ENCODE results near the gene MYO1G. TPM values are rescaled to one million over a fixed set of nuclear protein-coding genes. Genes with fewer than 3 reads are reported as not detected.

The MYO1G gene
- total RNA-seq, 2 experiments from 2014 or later, result 155 to 157 TPM

- no peak for TF ChIP-seq CTCF (IDR thresholded peaks at IDR 0.05)
- H3K27ac ChIP-seq (ENCODE audit: low read depth in 1 of 2, low read length in 2 of 2), result no peak overlapping the region
Measured at GRCh38 chr7:45024126-45024744, 45.4 kb upstream of the MYO1G start.

GRCh38 chr7:45021604-45022296 is 42.9 kb upstream of the MYO1G start:
- Histone ChIP-seq H3K27ac (ENCODE audit: low read depth in 1 of 2, low read length in 2 of 2) (no peak overlapping the region), H3K4me3 (ENCODE audit: low read length) (no peak overlapping the region), H3K4me1 (ENCODE audit: insufficient read depth, low read length) (peaks cover 28% of the 10 kb centered on the region), H3K27me3 (ENCODE audit: control insufficient read depth in 1 of 2, insufficient read depth in 2 of 2, low read length in 2 of 2) (no peaks in the 10 kb centered on the region), H3K9me3 (ENCODE audit: control insufficient read depth in 1 of 2, insufficient read depth in 1 of 2, low read length in 2 of 2) (no peaks in the 10 kb centered on the region), H3K36me3 (ENCODE audit: insufficient read depth, low read length) (peaks cover 4% of the 10 kb centered on the region)
- ATAC-seq (ENCODE audit: poor library complexity) (peak; percentile 39), DNase-seq (peak in 3 of 14 experiments; percentile 27 to 41 (median 37))
- peak overlapping the region; percentile 66 for H3K27ac Mint-ChIP-seq
- peaks cover 60% of the 10 kb centered on the region for H3K4me1 Mint-ChIP-seq (ENCODE audit: low read depth)
- no peaks in the 10 kb centered on the region for H3K27me3 Mint-ChIP-seq
- TF ChIP-seq CTCF (IDR thresholded peaks at IDR 0.05), result no peak
- CTCF ChIA-PET, result interaction anchor here (0.7 to 2.8 kb wide), 2 partner anchors 12 to 48 kb away, joined by 3 to 8 read pairs; no protein-coding TSS in a partner anchor
- peaks cover 47% of the 10 kb centered on the region for H3K36me3 Mint-ChIP-seq (ENCODE audit: low read depth)
- intact Hi-C loops (cut with DNase I, micrococcal nuclease), result no loop called here
- POLR2A ChIA-PET, result interaction anchor here (0.9 to 4.2 kb wide), 4 partner anchors 8 to 36 kb away, joined by 3 to 35 read pairs (median 4); partner anchors contain the start of gene CCM2
- no peaks in the 10 kb centered on the region for H3K9me3 Mint-ChIP-seq
- H3K4me3 Mint-ChIP-seq, result peak overlapping the region; percentile 47

More at GRCh38 chr7:45024126-45024744, 45.4 kb upstream of the MYO1G start:
- DNase-seq (no peak), ATAC-seq (ENCODE audit: poor library complexity) (no peak)
- Histone ChIP-seq H3K36me3 (ENCODE audit: insufficient read depth, low read length) (peaks cover 3% of the 10 kb centered on the region), H3K27me3 (ENCODE audit: control insufficient read depth in 1 of 2, insufficient read depth in 2 of 2, low read length in 2 of 2) (no peaks in the 10 kb centered on the region), H3K4me3 (ENCODE audit: low read length) (no peak overlapping the region), H3K4me1 (ENCODE audit: insufficient read depth, low read length) (peaks cover 37% of the 10 kb centered on the region), H3K9me3 (ENCODE audit: control insufficient read depth in 1 of 2, insufficient read depth in 1 of 2, low read length in 2 of 2) (no peaks in the 10 kb centered on the region)
- POLR2A ChIA-PET, result interaction anchor here (13.4 kb wide), 1 partner anchor 24 kb away, joined by 367 read pairs; the partner anchor contains the start of gene CCM2
- peak overlapping the region; percentile 95 for H3K27ac Mint-ChIP-seq
- intact Hi-C loops (cut with DNase I, micrococcal nuclease), result no loop called here
- peaks cover 60% of the 10 kb centered on the region for H3K36me3 Mint-ChIP-seq (ENCODE audit: low read depth)
- H3K27me3 Mint-ChIP-seq, result no peaks in the 10 kb centered on the region
- H3K4me3 Mint-ChIP-seq, result no peak overlapping the region
- peaks cover 77% of the 10 kb centered on the region for H3K4me1 Mint-ChIP-seq (ENCODE audit: low read depth)
- H3K9me3 Mint-ChIP-seq, result no peaks in the 10 kb centered on the region
- CTCF ChIA-PET, result interaction anchor here (0.7 to 2.1 kb wide), 3 partner anchors 9 to 51 kb away, joined by 3 to 7 read pairs (median 5); no protein-coding TSS in a partner anchor

GRCh38 chr7:45020915-45021314 is 42.1 kb upstream of the MYO1G start:
- CTCF ChIA-PET, result interaction anchor here (2.8 kb wide), 1 partner anchor 47 kb away, joined by 8 read pairs; no protein-coding TSS in a partner anchor
- no peak overlapping the region for H3K27ac ChIP-seq (ENCODE audit: low read depth in 1 of 2, low read length in 2 of 2)
- H3K4me3 Mint-ChIP-seq, result no peak overlapping the region
- peaks cover 55% of the 10 kb centered on the region for H3K4me1 Mint-ChIP-seq (ENCODE audit: low read depth)
- no peak for DNase-seq
- ATAC-seq (ENCODE audit: poor library complexity), result no peak
- H3K9me3 Mint-ChIP-seq, result no peaks in the 10 kb centered on the region
- no peaks in the 10 kb centered on the region for H3K27me3 ChIP-seq (ENCODE audit: control insufficient read depth in 1 of 2, insufficient read depth in 2 of 2, low read length in 2 of 2)
- H3K4me3 ChIP-seq (ENCODE audit: low read length), result no peak overlapping the region
- intact Hi-C loops (cut with DNase I, micrococcal nuclease), result no loop called here
- peak overlapping the region; percentile 19 for H3K27ac Mint-ChIP-seq
- H3K9me3 ChIP-seq (ENCODE audit: control insufficient read depth in 1 of 2, insufficient read depth in 1 of 2, low read length in 2 of 2), result no peaks in the 10 kb centered on the region
- H3K36me3 ChIP-seq (ENCODE audit: insufficient read depth, low read length), result peaks cover 4% of the 10 kb centered on the region
- no peaks in the 10 kb centered on the region for H3K27me3 Mint-ChIP-seq
- H3K4me1 ChIP-seq (ENCODE audit: insufficient read depth, low read length), result peaks cover 21% of the 10 kb centered on the region
- peaks cover 49% of the 10 kb centered on the region for H3K36me3 Mint-ChIP-seq (ENCODE audit: low read depth)
- TF ChIP-seq CTCF (IDR thresholded peaks at IDR 0.05), result no peak
- POLR2A ChIA-PET, result interaction anchor here (4.2 kb wide), 1 partner anchor 20 kb away, joined by 35 read pairs; the partner anchor contains the start of gene CCM2
